SK-N-SH (cell line): ENCODE results near the gene ARHGEF10L. TPM values are rescaled to one million over a fixed set of nuclear protein-coding genes. Genes with fewer than 3 reads are reported as not detected.

Source experiments
- CTCF ChIA-PET: fragments of 300-600, 350-600 bp; formaldehyde crosslinking; extraction: SDS; loops from one replicate; lab custom pipeline; 2021; lab: Yijun Ruan, JAX
- POLR2A ChIA-PET: fragments of 350-600 bp; sonication (Branson Sonifier 250); formaldehyde crosslinking; extraction: SDS; loops from one replicate; lab custom pipeline; 2020; ENCODE audit warnings: antibody characterized with exemption, inconsistent platforms; lab: Yijun Ruan, JAX
- DNase-seq: peaks from one replicate; pipeline ENCODE4 v3.0.0; 2012
- H2AFZ ChIP-seq: fragments of 200-600 bp; sonication (generic); 2 replicates; pipeline ENCODE4 v1.8.1; 2016; ENCODE audit warnings: antibody characterized with exemption, mild to moderate bottlenecking, low read depth
- H3F3A ChIP-seq: fragments of 200-600 bp; sonication (generic); replicated peaks from 2 replicates; pipeline ENCODE3; 2016; ENCODE audit warnings: antibody characterized with exemption, mild to moderate bottlenecking; ENCODE audit not compliant: insufficient read depth
- H3K27ac ChIP-seq, 2 experiments: fragments of 200-500 bp in 1 of 2; fragments of 200-600 bp in 1 of 2; sonication (Bioruptor generic) in 1 of 2; sonication (generic), shearing (Covaris generic) in 1 of 2; 2 replicates each; pipeline versions ENCODE4 v1.5.1 to v1.6.1; 2014 to 2016; ENCODE audit warnings: low read depth in 2 of 2, inconsistent platforms in 1 of 2, low read length in 1 of 2, mild to moderate bottlenecking in 1 of 2, mixed read lengths in 1 of 2
- H3K27me3 ChIP-seq: fragments of 200-600 bp; sonication (generic), shearing (Covaris generic); 2 replicates; pipeline ENCODE4 v1.6.1; 2016; ENCODE audit warnings: mixed run types; ENCODE audit not compliant: insufficient read depth
- H3K36me3 ChIP-seq, 2 experiments: fragments of 200-500 bp in 1 of 2; fragments of 200-600 bp in 1 of 2; sonication (Bioruptor generic) in 1 of 2; sonication (generic) in 1 of 2; replicated peaks in 1 of 2; 2 replicates each; pipeline versions ENCODE3 to v1.5.1; 2014 to 2016; ENCODE audit warnings: low read length in 1 of 2, mild to moderate bottlenecking in 1 of 2; ENCODE audit not compliant: insufficient read depth in 2 of 2, control insufficient read depth in 1 of 2
- H3K4me1 ChIP-seq, 2 experiments: fragments of 200-500 bp in 1 of 2; fragments of 200-600 bp in 1 of 2; sonication (Bioruptor generic) in 1 of 2; sonication (generic), shearing (Covaris generic) in 1 of 2; 2 replicates each; pipeline versions ENCODE4 v1.5.1 to v1.6.1; 2014 to 2016; ENCODE audit warnings: low read depth in 1 of 2, low read length in 1 of 2, mixed run types in 1 of 2; ENCODE audit not compliant: insufficient read depth in 2 of 2, control insufficient read depth in 1 of 2
- H3K4me2 ChIP-seq: fragments of 200-600 bp; sonication (generic), shearing (Covaris generic); 2 replicates; pipeline ENCODE4 v1.6.1; 2017; ENCODE audit warnings: mixed run types
- H3K4me3 ChIP-seq, 2 experiments: fragments of 200-500 bp in 1 of 2; fragments of 200-600 bp in 1 of 2; sonication (Bioruptor generic) in 1 of 2; sonication (generic), shearing (Covaris generic) in 1 of 2; 2 replicates each; pipeline versions ENCODE4 v1.5.1 to v1.8.1; 2014 to 2016; ENCODE audit warnings: low read depth in 2 of 2, inconsistent platforms in 1 of 2, low read length in 1 of 2, mild to moderate bottlenecking in 1 of 2, mixed read lengths in 1 of 2, moderate library complexity in 1 of 2
- H3K79me2 ChIP-seq: fragments of 200-600 bp; sonication (generic); 2 replicates; pipeline ENCODE4 v1.8.1; 2017; ENCODE audit warnings: mild to moderate bottlenecking; ENCODE audit not compliant: insufficient read depth
- H3K9ac ChIP-seq: fragments of 200-600 bp; sonication (generic); 2 replicates; pipeline ENCODE4 v1.6.1; 2017; ENCODE audit warnings: mixed run types
- H3K9me2 ChIP-seq: fragments of 200-600 bp; sonication (generic); 2 replicates; pipeline ENCODE4 v1.6.1; 2017; ENCODE audit warnings: mixed run types
- H3K9me3 ChIP-seq: fragments of 200-600 bp; sonication (generic); 2 replicates; pipeline ENCODE4 v1.6.1; 2017; ENCODE audit warnings: mixed run types, mild to moderate bottlenecking, moderate library complexity
- H4K20me1 ChIP-seq: fragments of 200-600 bp; sonication (generic); 2 replicates; pipeline ENCODE4 v1.6.1; 2017; ENCODE audit warnings: mild to moderate bottlenecking, mixed run types; ENCODE audit not compliant: insufficient read depth
- FOSL2 ChIP-seq: IDR thresholded peaks from 2 replicates; pipeline ENCODE4 v1.4.0; 2012; ENCODE audit warnings: low read depth, mild to moderate bottlenecking, moderate library complexity, borderline replicate concordance
- FOXJ3 ChIP-seq: sonication (generic); formaldehyde crosslinking; IDR thresholded peaks from 2 replicates; pipeline ENCODE4 v1.5.1; 2020; ENCODE audit warnings: mild to moderate bottlenecking, missing genetic modification reagents
- GABPA ChIP-seq: IDR thresholded peaks from 2 replicates; pipeline ENCODE4 v1.4.0; 2012; ENCODE audit warnings: low read depth, mild to moderate bottlenecking
- MXI1 ChIP-seq: IDR thresholded peaks from 2 replicates; pipeline ENCODE4 v1.6.1; 2012; ENCODE audit warnings: mild to moderate bottlenecking, low read depth, low read length, improper control_type of control experiment
- NFIC ChIP-seq: IDR thresholded peaks from 2 replicates; pipeline ENCODE4 v1.4.0; 2012; ENCODE audit warnings: borderline replicate concordance
- NRF1 ChIP-seq: IDR thresholded peaks from 2 replicates; pipeline ENCODE4 v1.6.1; 2012; ENCODE audit warnings: low read depth, mild to moderate bottlenecking, low read length
- POLR2AphosphoS5 ChIP-seq: IDR thresholded peaks from 2 replicates; pipeline ENCODE4 v1.6.1; 2012; ENCODE audit warnings: low read depth, low read length
- RAD21 ChIP-seq: IDR thresholded peaks from 2 replicates; pipeline ENCODE4 v1.6.1; 2012; ENCODE audit warnings: mild to moderate bottlenecking, low read length
- RCOR1 ChIP-seq: fragments of 150-350 bp; IDR thresholded peaks from 2 replicates; pipeline ENCODE4 v1.6.1; 2017; ENCODE audit warnings: antibody characterized with exemption, low read length
- RFX5 ChIP-seq: IDR thresholded peaks from 2 replicates; pipeline ENCODE4 v1.6.1; 2012; ENCODE audit warnings: mild to moderate bottlenecking, improper control_type of control experiment, low read length
- RXRA ChIP-seq: IDR thresholded peaks from 2 replicates; pipeline ENCODE4 v1.4.0; 2012; ENCODE audit warnings: low read depth, mild to moderate bottlenecking, borderline replicate concordance
- TAF1 ChIP-seq: IDR thresholded peaks from 2 replicates; pipeline ENCODE4 v1.6.1; 2012; ENCODE audit warnings: low read depth, mild to moderate bottlenecking, low read length, moderate library complexity, borderline replicate concordance
- WGBS: methylation state at CpG from one replicate; pipeline ENCODE4 v1.1.6; 2017; ENCODE audit warnings: low lambda C conversion rate; 5-methylcytosine and 5-hydroxymethylcytosine counted together
- polyA plus RNA-seq, 3 experiments: library from polyadenylated mRNA; depleted of rRNA; stranded (reverse); fragments of >200 nt; gene quantifications; 2 replicates each; pipeline ENCODE4 v1.2.3, GENCODE V29; 2012
- TF ChIP-seq, protein P1 (sequence below): fragments of 150-350 bp; IDR thresholded peaks from 2 replicates; pipeline ENCODE4 v1.6.1; 2016; ENCODE audit warnings: mild to moderate bottlenecking, low read depth, low read length
- TF ChIP-seq, protein P2 (sequence below): IDR thresholded peaks from 2 replicates; pipeline ENCODE4 v1.4.0; 2012; ENCODE audit warnings: low read depth, borderline replicate concordance
- TF ChIP-seq, protein P3 (sequence below): fragments of 200-600 bp; sonication (generic); IDR thresholded peaks from 2 replicates; pipeline ENCODE4 v1.6.1; 2017; ENCODE audit warnings: antibody characterized with exemption, mild to moderate bottlenecking, moderate library complexity
- TF ChIP-seq, protein P4 (sequence below): fragments of 150-350 bp; IDR thresholded peaks from 2 replicates; pipeline ENCODE4 v1.6.1; 2017; ENCODE audit warnings: antibody characterized with exemption, low read length, low read depth, borderline replicate concordance

ARHGEF10L gene
- polyA plus RNA-seq, 1 of the 3 experiments (the other 2 are of a cell fraction), result 12.5 TPM

DNA sequence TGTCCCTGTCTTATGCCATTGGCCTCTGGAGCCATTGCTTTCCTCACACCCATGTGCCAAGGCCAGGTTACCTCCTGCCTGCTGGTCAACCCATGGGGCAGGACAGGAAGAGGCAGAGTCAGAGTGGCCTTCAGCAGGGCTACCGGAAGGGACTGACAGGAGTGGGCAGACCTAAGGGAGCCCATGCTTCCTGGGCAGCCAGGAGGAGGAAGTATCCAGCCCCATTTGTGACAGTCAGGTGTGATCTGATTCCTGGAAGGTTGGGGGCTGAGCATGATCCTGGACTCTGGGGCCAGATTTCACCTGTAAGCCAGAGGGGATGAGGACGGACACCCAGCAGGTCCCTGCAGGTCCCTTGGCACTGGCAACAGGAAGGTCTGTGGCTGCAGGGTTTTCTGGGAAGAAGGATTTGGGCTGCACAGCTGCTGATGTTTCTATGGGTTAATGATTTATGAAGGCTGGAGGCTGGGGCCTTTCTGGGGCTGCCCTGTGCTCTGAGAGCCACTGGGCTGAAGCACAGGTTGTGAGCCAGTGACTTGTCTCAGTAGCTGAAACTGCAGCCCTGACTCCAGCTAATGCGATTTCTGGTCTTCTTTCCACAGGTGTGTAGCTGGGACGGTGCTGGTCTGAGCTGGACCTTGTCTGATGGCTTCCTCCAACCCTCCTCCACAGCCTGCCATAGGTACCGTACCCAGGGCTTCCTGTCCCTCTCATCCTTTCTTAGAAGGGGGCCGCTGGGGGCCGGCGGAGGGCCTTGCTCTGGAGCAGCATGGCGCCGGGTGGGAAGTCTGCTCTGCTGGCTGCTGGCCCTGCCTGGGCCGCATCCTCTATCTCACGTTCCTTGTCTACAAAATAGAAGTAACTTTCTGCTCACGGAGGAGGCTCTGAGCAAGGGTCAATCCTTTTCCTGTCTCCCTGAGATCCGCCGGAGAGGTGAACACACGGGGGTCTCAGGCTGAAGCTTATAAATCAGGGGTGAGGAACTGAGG lies 40.7 kb downstream of the ARHGEF10L start:
- 0 out of 2 replicates have a peak, but pooled peaks cover 8% of the 10 kb centered on the region for H4K20me1 ChIP-seq
- no peaks in the 10 kb centered on the region for H3F3A ChIP-seq
- H2AFZ ChIP-seq, result no peak overlapping the region
- CTCF ChIA-PET, result interaction anchor here (1.3 kb wide), 2 partner anchors 26 to 78 kb away, joined by 3 to 7 read pairs; no protein-coding TSS in a partner anchor
- no peaks in the 10 kb centered on the region for H3K27me3 ChIP-seq
- TF ChIP-seq RXRA, result no peak
- TF ChIP-seq NRF1, result no peak
- TF ChIP-seq, protein P1, sequence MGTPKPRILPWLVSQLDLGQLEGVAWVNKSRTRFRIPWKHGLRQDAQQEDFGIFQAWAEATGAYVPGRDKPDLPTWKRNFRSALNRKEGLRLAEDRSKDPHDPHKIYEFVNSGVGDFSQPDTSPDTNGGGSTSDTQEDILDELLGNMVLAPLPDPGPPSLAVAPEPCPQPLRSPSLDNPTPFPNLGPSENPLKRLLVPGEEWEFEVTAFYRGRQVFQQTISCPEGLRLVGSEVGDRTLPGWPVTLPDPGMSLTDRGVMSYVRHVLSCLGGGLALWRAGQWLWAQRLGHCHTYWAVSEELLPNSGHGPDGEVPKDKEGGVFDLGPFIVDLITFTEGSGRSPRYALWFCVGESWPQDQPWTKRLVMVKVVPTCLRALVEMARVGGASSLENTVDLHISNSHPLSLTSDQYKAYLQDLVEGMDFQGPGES, result no peak
- TF ChIP-seq NFIC, result no peak
- no peak for TF ChIP-seq FOXJ3 (CRISPR knock-in tag)
- no peak for TF ChIP-seq RCOR1
- no peak for TF ChIP-seq MXI1
- TF ChIP-seq, all 33 proteins: peak for 0
- H3K27ac ChIP-seq, result peak overlapping the region in 1 of 2 experiments; percentile 6; a peak in 1 of 4 replicates
- no peaks in the 10 kb centered on the region for H3K9me2 ChIP-seq
- WGBS, result 85% methylated on average over 12 of the region's 16 CpGs
- H3K4me3 ChIP-seq, result no peak overlapping the region
- peaks cover 0 to 31% of the 10 kb centered on the region in 2 experiments; a peak in 1 of 4 replicates for H3K4me1 ChIP-seq
- H3K36me3 ChIP-seq, result no peaks in the 10 kb centered on the region
- no peaks in the 10 kb centered on the region for H3K9me3 ChIP-seq
- no peak for DNase-seq
- no peak overlapping the region for H3K4me2 ChIP-seq
- H3K9ac ChIP-seq, result no peak overlapping the region
- H3K79me2 ChIP-seq, result peaks cover 12% of the 10 kb centered on the region; the same call in 1 of the 2 replicates
- POLR2A ChIA-PET, result no interaction called here

DNA sequence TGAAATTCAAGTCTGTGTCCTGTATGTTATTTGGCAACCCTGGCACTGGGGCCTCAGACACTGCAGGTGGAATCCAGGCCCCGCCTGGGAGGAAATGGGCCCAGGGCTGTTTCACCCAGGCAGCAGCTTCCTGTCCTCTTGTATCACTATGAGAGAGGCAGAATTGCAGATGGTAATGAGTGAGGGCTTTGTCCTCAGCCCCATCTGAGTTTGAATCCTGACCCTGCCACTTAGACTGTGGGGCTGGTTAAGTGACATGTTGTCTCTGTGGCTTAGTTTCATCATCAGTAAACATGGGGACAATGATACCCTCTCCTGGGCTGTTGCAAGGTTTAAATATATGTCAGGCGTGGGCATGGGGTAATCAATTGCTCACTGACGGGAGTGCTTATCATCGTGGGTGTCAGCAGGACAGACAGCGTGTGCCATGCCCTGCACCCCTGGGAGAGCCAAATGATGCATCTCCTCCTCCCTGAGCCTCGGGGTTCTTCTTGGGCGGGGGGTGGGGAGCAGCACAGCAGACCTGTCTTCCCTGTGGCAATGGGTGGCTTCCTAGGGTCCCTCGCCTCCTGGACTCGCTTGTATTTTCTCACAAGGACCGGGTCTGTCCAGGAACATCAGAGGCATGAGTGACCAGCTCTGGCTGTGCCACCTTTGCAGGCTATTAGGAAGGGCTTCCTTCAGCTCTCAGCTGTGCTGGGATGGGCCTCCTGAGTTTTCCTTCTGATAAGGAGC lies 42.1 kb downstream of the ARHGEF10L start:
- CTCF ChIA-PET, result interaction anchor here (0.7 to 3.7 kb wide), 3 partner anchors 79 to 163 kb away, joined by 3 to 14 read pairs (median 3); no protein-coding TSS in a partner anchor
- no peak for TF ChIP-seq POLR2AphosphoS5
- no peak for TF ChIP-seq FOXJ3 (CRISPR knock-in tag)
- TF ChIP-seq RAD21, result no peak
- TF ChIP-seq TAF1, result no peak
- TF ChIP-seq, protein P2, sequence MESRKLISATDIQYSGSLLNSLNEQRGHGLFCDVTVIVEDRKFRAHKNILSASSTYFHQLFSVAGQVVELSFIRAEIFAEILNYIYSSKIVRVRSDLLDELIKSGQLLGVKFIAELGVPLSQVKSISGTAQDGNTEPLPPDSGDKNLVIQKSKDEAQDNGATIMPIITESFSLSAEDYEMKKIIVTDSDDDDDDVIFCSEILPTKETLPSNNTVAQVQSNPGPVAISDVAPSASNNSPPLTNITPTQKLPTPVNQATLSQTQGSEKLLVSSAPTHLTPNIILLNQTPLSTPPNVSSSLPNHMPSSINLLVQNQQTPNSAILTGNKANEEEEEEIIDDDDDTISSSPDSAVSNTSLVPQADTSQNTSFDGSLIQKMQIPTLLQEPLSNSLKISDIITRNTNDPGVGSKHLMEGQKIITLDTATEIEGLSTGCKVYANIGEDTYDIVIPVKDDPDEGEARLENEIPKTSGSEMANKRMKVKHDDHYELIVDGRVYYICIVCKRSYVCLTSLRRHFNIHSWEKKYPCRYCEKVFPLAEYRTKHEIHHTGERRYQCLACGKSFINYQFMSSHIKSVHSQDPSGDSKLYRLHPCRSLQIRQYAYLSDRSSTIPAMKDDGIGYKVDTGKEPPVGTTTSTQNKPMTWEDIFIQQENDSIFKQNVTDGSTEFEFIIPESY, result no peak
- no peak for TF ChIP-seq GABPA
- TF ChIP-seq, protein P1, result no peak
- no peak for TF ChIP-seq RFX5
- no peak for TF ChIP-seq FOSL2
- TF ChIP-seq, protein P3, sequence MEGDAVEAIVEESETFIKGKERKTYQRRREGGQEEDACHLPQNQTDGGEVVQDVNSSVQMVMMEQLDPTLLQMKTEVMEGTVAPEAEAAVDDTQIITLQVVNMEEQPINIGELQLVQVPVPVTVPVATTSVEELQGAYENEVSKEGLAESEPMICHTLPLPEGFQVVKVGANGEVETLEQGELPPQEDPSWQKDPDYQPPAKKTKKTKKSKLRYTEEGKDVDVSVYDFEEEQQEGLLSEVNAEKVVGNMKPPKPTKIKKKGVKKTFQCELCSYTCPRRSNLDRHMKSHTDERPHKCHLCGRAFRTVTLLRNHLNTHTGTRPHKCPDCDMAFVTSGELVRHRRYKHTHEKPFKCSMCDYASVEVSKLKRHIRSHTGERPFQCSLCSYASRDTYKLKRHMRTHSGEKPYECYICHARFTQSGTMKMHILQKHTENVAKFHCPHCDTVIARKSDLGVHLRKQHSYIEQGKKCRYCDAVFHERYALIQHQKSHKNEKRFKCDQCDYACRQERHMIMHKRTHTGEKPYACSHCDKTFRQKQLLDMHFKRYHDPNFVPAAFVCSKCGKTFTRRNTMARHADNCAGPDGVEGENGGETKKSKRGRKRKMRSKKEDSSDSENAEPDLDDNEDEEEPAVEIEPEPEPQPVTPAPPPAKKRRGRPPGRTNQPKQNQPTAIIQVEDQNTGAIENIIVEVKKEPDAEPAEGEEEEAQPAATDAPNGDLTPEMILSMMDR, result no peak
- TF ChIP-seq, protein P4, sequence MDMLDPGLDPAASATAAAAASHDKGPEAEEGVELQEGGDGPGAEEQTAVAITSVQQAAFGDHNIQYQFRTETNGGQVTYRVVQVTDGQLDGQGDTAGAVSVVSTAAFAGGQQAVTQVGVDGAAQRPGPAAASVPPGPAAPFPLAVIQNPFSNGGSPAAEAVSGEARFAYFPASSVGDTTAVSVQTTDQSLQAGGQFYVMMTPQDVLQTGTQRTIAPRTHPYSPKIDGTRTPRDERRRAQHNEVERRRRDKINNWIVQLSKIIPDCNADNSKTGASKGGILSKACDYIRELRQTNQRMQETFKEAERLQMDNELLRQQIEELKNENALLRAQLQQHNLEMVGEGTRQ, result no peak

More for the DNA sequence above, 42.1 kb downstream of the ARHGEF10L start:
- H3K9ac ChIP-seq, result no peak overlapping the region
- no peaks in the 10 kb centered on the region for H3F3A ChIP-seq
- H2AFZ ChIP-seq, result no peak overlapping the region
- H3K27ac ChIP-seq, result peak overlapping the region in 1 of 2 experiments; percentile 51; a peak in 2 of 4 replicates
- no peaks in the 10 kb centered on the region for H3K36me3 ChIP-seq
- no peaks in the 10 kb centered on the region for H3K9me3 ChIP-seq
- no peak overlapping the region for H3K4me3 ChIP-seq
- 0 out of 2 replicates have a peak, but pooled peaks cover 7% of the 10 kb centered on the region for H4K20me1 ChIP-seq
- H3K4me2 ChIP-seq, result no peak overlapping the region
- peaks cover 3 to 34% of the 10 kb centered on the region in 2 experiments; a peak in 3 of 4 replicates for H3K4me1 ChIP-seq
- peaks cover 9% of the 10 kb centered on the region; the same call in 1 of the 2 replicates for H3K79me2 ChIP-seq
- no peaks in the 10 kb centered on the region for H3K9me2 ChIP-seq
- peak; percentile 70 for DNase-seq
- no peaks in the 10 kb centered on the region for H3K27me3 ChIP-seq
- 89% methylated on average over 7 of the region's 10 CpGs for WGBS
- POLR2A ChIA-PET, result no interaction called here
